ENCODE measurements around the gene ATG7.

Gene ATG7

DNA sequence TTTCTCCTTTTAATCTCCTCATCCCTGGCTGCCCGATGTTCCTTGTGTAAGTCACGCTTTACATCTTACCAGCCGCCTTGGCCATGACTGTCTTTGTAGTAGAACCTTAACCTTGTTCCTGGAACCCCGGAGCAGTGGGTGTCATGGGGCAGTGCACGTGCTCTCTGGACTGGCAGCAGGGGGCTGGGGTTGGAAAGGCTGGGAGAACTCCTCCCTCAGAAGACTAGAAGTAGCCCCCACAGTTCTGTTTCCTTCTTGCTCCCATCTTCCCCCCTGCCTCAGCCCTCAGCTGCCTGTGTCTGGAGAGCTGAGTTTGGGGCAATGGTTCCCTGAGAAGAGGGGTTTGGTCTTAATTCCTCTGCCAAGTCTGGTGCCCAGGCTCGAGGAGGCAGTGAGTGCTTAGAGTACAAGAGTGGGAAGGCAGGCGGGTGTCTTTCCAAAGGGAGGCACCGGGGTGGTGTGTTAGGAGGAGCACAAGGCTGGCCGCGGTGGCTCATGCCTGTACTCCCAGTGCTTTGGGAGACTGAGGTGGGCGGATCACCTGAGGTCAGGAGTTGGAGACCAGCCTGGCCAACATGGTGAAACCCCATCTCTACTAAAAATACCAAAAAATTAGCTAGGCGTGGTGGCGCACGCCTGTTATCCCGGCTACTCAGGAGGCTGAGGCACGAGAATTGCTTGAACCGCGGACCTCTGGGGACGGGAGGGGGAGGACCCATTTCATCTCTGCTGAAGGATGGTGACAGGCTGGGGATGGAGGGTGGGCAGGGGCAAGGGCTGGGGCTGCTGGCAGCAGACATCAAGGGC is 271.1 kb downstream of the ATG7 start:
- no peak overlapping the region for H2BK12ac ChIP-seq (ENCODE audit: low read length)
- no peak overlapping the region for H2BK120ac ChIP-seq (ENCODE audit: low read depth, low read length)
- no peak for DNase-seq (ENCODE audit: low spot score)
- no peak overlapping the region for H3K18ac ChIP-seq (ENCODE audit: low read length)
- no CpG with 5 or more reads among the region's 19 CpGs for WGBS, 2 donors (ENCODE audit: extremely low coverage in 2 of 2, insufficient read length in 2 of 2, insufficient replicate concordance in 1 of 2)
- H3K79me1 ChIP-seq (ENCODE audit: low read depth, low read length), result peaks cover 2% of the 10 kb centered on the region
- H3K4me1 ChIP-seq (ENCODE audit: control insufficient read depth in 2 of 2, insufficient read depth in 1 of 2, low read depth in 1 of 2, low read length in 2 of 2), result peaks cover 0 to 6% of the 10 kb centered on the region in 2 donors
- no peak overlapping the region for H4K8ac ChIP-seq (ENCODE audit: low read depth, low read length)
- H2AFZ ChIP-seq (ENCODE audit: low read length), result no peak overlapping the region
- peak overlapping the region in 1 of 2 donors; percentile 7 for H3K4me3 ChIP-seq (ENCODE audit: low read length in 2 of 2)
- no peak overlapping the region for H2BK5ac ChIP-seq (ENCODE audit: low read length)
- no peaks in the 10 kb centered on the region for H3K36me3 ChIP-seq (replicated peaks in 1 of 2; ENCODE audit: control insufficient read depth in 2 of 2, insufficient read depth in 2 of 2, low read length in 2 of 2)
- H3K9me3 ChIP-seq (replicated peaks in 1 of 2; ENCODE audit: control insufficient read depth in 2 of 2, insufficient read depth in 1 of 2, low read depth in 1 of 2, low read length in 2 of 2), result no peaks in the 10 kb centered on the region
- H2AK5ac ChIP-seq (ENCODE audit: low read depth, low read length), result no peak overlapping the region
- no peak overlapping the region for H3K4ac ChIP-seq (ENCODE audit: low read length)
- H3K9ac ChIP-seq (ENCODE audit: low read depth, low read length, poor library complexity), result no peak overlapping the region
- no peak overlapping the region for H2BK15ac ChIP-seq (ENCODE audit: low read length)
- no peak overlapping the region for H3K27ac ChIP-seq (replicated peaks; ENCODE audit: low read length)
- no peak overlapping the region for H3K4me2 ChIP-seq (ENCODE audit: insufficient read depth, low read length, poor library complexity, severe bottlenecking)
- H3K23ac ChIP-seq (ENCODE audit: low read depth, low read length, poor library complexity), result peak overlapping the region; percentile 45
- H3K14ac ChIP-seq (ENCODE audit: low read length), result no peak overlapping the region
- H3K27me3 ChIP-seq (ENCODE audit: control insufficient read depth in 3 of 3, insufficient read depth in 3 of 3, low read depth in 1 of 3, low read length in 3 of 3), result no peaks in the 10 kb centered on the region
- H4K91ac ChIP-seq (ENCODE audit: low read depth, low read length, poor library complexity), result no peak overlapping the region

DNA sequence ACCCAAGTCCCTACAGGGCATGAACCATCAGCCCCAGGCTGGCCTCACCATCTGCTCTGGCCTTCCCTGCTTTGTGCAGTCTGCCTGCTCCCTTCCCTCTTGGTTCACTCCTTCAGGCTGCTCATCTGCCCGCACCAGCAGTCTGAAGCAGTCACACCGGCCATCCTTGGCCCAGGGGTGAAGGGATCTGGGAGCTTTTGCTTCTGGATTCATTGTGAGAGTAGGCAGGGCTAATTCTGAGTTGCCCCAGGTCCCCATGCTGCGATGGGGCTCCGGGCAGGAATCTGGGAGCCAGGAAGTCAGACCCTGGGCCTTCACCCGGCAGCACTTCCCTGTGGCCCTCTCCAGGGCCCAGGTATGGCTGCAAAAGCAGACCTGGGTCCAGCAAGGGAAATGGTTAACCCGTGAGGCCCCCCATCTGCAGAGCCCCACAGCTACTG is 271.8 kb downstream of the ATG7 start:
- H3K27me3 ChIP-seq (ENCODE audit: control insufficient read depth in 3 of 3, insufficient read depth in 3 of 3, low read depth in 1 of 3, low read length in 3 of 3), result no peaks in the 10 kb centered on the region
- peak overlapping the region; percentile 79 for H3K14ac ChIP-seq (ENCODE audit: low read length)
- peak overlapping the region; percentile 45 for H3K23ac ChIP-seq (ENCODE audit: low read depth, low read length, poor library complexity)
- no peak overlapping the region for H3K9ac ChIP-seq (ENCODE audit: low read depth, low read length, poor library complexity)
- peak overlapping the region; percentile 31 for H2BK15ac ChIP-seq (ENCODE audit: low read length)
- no peak overlapping the region for H4K91ac ChIP-seq (ENCODE audit: low read depth, low read length, poor library complexity)
- H3K4me3 ChIP-seq (ENCODE audit: low read length in 2 of 2), result no peak overlapping the region
- H2AFZ ChIP-seq (ENCODE audit: low read length), result no peak overlapping the region
- H3K36me3 ChIP-seq (replicated peaks in 1 of 2; ENCODE audit: control insufficient read depth in 2 of 2, insufficient read depth in 2 of 2, low read length in 2 of 2), result no peaks in the 10 kb centered on the region
- H3K4ac ChIP-seq (ENCODE audit: low read length), result no peak overlapping the region
- H3K4me2 ChIP-seq (ENCODE audit: insufficient read depth, low read length, poor library complexity, severe bottlenecking), result no peak overlapping the region
- no peak for DNase-seq (ENCODE audit: low spot score)
- H2BK5ac ChIP-seq (ENCODE audit: low read length), result peak overlapping the region; percentile 46
- no peak overlapping the region for H4K8ac ChIP-seq (ENCODE audit: low read depth, low read length)
- H3K9me3 ChIP-seq (replicated peaks in 1 of 2; ENCODE audit: control insufficient read depth in 2 of 2, insufficient read depth in 1 of 2, low read depth in 1 of 2, low read length in 2 of 2), result no peaks in the 10 kb centered on the region
- H3K79me1 ChIP-seq (ENCODE audit: low read depth, low read length), result peaks cover 2% of the 10 kb centered on the region
- H3K18ac ChIP-seq (ENCODE audit: low read length), result peak overlapping the region; percentile 78
- H3K4me1 ChIP-seq (ENCODE audit: control insufficient read depth in 2 of 2, insufficient read depth in 1 of 2, low read depth in 1 of 2, low read length in 2 of 2), result peaks cover 0 to 6% of the 10 kb centered on the region in 2 donors
- no peak overlapping the region for H3K27ac ChIP-seq (replicated peaks; ENCODE audit: low read length)
- peak overlapping the region; percentile 50 for H2AK5ac ChIP-seq (ENCODE audit: low read depth, low read length)
- no CpG with 5 or more reads among the region's 6 CpGs for WGBS, 2 donors (ENCODE audit: extremely low coverage in 2 of 2, insufficient read length in 2 of 2, insufficient replicate concordance in 1 of 2)
- no peak overlapping the region for H2BK12ac ChIP-seq (ENCODE audit: low read length)
- H2BK120ac ChIP-seq (ENCODE audit: low read depth, low read length), result no peak overlapping the region

- no peak overlapping the region for H3K4me3 ChIP-seq (ENCODE audit: low read length in 2 of 2)
Measured at GRCh38 chr3:11544412-11545181, 272.4 kb downstream of the ATG7 start.

More at GRCh38 chr3:11544412-11545181, 272.4 kb downstream of the ATG7 start:
- no peak overlapping the region for H3K27ac ChIP-seq (replicated peaks; ENCODE audit: low read length)
- H2BK5ac ChIP-seq (ENCODE audit: low read length), result peak overlapping the region; percentile 46
- no peak overlapping the region for H2BK12ac ChIP-seq (ENCODE audit: low read length)
- H2BK15ac ChIP-seq (ENCODE audit: low read length), result peak overlapping the region; percentile 51
- no CpG with 5 or more reads among the region's 17 CpGs for WGBS, 2 donors (ENCODE audit: extremely low coverage in 2 of 2, insufficient read length in 2 of 2, insufficient replicate concordance in 1 of 2)
- peak overlapping the region; percentile 78 for H3K18ac ChIP-seq (ENCODE audit: low read length)
- no peak overlapping the region for H3K4ac ChIP-seq (ENCODE audit: low read length)
- H3K23ac ChIP-seq (ENCODE audit: low read depth, low read length, poor library complexity), result peak overlapping the region; percentile 3
- H2AFZ ChIP-seq (ENCODE audit: low read length), result no peak overlapping the region
- no peaks in the 10 kb centered on the region for H3K36me3 ChIP-seq (replicated peaks in 1 of 2; ENCODE audit: control insufficient read depth in 2 of 2, insufficient read depth in 2 of 2, low read length in 2 of 2)
- H3K27me3 ChIP-seq (ENCODE audit: control insufficient read depth in 3 of 3, insufficient read depth in 3 of 3, low read depth in 1 of 3, low read length in 3 of 3), result no peaks in the 10 kb centered on the region
- H4K8ac ChIP-seq (ENCODE audit: low read depth, low read length), result no peak overlapping the region
- peak overlapping the region; percentile 50 for H2AK5ac ChIP-seq (ENCODE audit: low read depth, low read length)
- no peak for DNase-seq (ENCODE audit: low spot score)
- no peak overlapping the region for H3K14ac ChIP-seq (ENCODE audit: low read length)
- H2BK120ac ChIP-seq (ENCODE audit: low read depth, low read length), result no peak overlapping the region
- no peak overlapping the region for H3K4me2 ChIP-seq (ENCODE audit: insufficient read depth, low read length, poor library complexity, severe bottlenecking)
- H3K9ac ChIP-seq (ENCODE audit: low read depth, low read length, poor library complexity), result no peak overlapping the region
- H4K91ac ChIP-seq (ENCODE audit: low read depth, low read length, poor library complexity), result no peak overlapping the region
- H3K9me3 ChIP-seq (replicated peaks in 1 of 2; ENCODE audit: control insufficient read depth in 2 of 2, insufficient read depth in 1 of 2, low read depth in 1 of 2, low read length in 2 of 2), result peaks cover 0 to 2% of the 10 kb centered on the region in 2 donors
- H3K4me1 ChIP-seq (ENCODE audit: control insufficient read depth in 2 of 2, insufficient read depth in 1 of 2, low read depth in 1 of 2, low read length in 2 of 2), result peaks cover 0 to 6% of the 10 kb centered on the region in 2 donors
- H3K79me1 ChIP-seq (ENCODE audit: low read depth, low read length), result peaks cover 2% of the 10 kb centered on the region
